Activated T-helper 1 cell treated with anti-CD3 and anti-CD28 coated beads, Interleukin-2, amount 50 U/mL, for 16 hours (primary cell): ENCODE results near the gene TTLL7.

Experiments used
- DNase-seq, 2 donors: peaks; one replicate each; pipeline ENCODE4 v3.0.0-alpha.2; 2020; ENCODE audit warnings: low read depth in 1 of 2, low spot score in 1 of 2

Gene TTLL7, protein sequence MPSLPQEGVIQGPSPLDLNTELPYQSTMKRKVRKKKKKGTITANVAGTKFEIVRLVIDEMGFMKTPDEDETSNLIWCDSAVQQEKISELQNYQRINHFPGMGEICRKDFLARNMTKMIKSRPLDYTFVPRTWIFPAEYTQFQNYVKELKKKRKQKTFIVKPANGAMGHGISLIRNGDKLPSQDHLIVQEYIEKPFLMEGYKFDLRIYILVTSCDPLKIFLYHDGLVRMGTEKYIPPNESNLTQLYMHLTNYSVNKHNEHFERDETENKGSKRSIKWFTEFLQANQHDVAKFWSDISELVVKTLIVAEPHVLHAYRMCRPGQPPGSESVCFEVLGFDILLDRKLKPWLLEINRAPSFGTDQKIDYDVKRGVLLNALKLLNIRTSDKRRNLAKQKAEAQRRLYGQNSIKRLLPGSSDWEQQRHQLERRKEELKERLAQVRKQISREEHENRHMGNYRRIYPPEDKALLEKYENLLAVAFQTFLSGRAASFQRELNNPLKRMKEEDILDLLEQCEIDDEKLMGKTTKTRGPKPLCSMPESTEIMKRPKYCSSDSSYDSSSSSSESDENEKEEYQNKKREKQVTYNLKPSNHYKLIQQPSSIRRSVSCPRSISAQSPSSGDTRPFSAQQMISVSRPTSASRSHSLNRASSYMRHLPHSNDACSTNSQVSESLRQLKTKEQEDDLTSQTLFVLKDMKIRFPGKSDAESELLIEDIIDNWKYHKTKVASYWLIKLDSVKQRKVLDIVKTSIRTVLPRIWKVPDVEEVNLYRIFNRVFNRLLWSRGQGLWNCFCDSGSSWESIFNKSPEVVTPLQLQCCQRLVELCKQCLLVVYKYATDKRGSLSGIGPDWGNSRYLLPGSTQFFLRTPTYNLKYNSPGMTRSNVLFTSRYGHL

GRCh38 chr1:83998498-83999315, at the start of gene TTLL7:
TTLL7 (minus strand) TSS chr1:83999132; CDS start chr1:83952211, 46,921 bp downstream.
- peak; percentile 4 to 20 for DNase-seq

DNA sequence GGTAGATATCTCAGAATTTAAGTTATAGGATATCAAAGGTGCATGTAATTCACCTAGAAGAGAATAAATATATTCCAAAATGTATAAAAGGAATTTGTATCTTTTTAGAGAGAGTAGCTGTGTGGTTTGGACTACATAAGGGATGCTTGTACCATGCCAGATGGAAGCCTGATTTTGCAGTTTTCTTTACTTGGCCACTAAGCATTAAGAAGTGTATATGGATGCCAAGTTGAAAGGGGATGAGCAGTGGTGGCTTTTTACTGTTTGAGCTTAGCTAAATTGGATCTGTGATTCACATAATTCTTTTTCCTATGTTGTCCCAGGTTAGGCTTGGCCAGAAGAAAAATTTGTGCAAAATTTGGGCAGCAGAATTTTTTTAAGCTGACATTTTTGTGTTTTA, 43.5 kb upstream of the TTLL7 start:
- DNase-seq = no peak

- DNase-seq = no peak
These were observed 39.1 kb upstream of the TTLL7 start for GRCh38 chr1:84037758-84038611.

DNA sequence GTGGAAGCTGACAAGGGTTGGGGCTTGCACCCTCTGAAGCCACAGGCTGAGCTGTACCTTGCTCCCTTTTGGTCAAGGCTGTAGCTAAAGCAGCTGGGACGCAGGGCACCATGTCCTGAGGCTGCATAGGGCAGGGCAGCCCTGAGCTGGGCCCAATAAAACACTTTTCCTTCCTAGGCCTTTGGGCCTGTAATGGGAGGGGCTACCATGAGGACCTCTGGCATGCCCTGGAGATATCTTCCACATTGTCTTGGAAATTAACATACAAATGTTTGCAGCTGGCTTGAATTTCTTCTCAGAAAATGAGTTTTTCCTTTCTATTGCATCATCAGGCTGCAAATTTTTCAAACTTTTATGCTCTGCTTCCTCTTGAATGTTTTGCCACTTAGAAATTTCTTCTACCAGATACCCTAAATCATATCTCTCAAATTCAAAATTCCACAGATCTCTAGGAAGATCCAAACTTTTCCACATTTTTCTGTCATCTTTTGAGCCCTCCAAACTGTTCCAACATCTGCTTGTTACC, 32.9 kb upstream of the TTLL7 start:
- no peak for DNase-seq

GRCh38 chr1:84027368-84027767, 28.4 kb upstream of the TTLL7 start:
- no peak for DNase-seq

- DNase-seq = no peak
These were observed 27.0 kb upstream of the TTLL7 start for GRCh38 chr1:84025966-84026365.

GRCh38 chr1:84021822-84022221, 22.9 kb upstream of the TTLL7 start:
- no peak for DNase-seq

DNA sequence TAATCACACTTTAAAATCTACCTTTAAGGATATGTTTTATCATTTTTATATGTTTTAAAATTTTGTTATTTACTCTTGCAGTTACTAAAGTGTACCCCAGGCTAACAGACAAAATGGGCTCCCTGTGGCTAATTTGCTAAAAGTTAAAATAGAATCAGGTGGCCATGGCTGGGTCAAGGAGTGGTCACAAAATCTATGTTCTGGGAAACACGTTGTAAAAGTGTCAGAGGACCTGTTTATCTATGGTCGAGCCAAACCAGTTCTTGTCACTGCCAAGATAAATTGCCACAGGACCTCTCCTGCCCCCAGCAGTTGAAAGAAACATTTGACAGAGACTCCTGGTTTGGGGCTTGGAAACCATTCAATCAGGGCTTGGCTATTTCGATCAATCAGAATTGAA, 21.2 kb upstream of the TTLL7 start:
- DNase-seq = no peak

DNA sequence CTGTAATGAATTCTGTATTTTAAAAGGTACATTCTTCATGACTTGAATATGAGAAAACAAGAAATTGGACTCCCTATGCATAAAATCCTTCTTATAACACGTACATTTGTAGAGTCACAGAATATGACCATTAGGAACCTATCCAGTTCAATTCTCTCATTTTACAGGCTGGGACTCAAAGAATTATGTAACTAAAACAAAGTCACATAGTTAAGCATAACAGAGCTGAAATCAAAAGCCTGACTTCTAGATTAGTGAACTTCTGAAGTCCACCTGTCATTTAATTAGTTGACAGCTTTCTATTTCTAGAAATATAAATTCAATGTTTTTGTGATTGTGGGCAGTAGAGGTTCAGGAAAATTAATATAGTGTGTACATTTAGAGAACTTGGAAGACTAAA, 20.3 kb upstream of the TTLL7 start:
- DNase-seq = no peak

DNA sequence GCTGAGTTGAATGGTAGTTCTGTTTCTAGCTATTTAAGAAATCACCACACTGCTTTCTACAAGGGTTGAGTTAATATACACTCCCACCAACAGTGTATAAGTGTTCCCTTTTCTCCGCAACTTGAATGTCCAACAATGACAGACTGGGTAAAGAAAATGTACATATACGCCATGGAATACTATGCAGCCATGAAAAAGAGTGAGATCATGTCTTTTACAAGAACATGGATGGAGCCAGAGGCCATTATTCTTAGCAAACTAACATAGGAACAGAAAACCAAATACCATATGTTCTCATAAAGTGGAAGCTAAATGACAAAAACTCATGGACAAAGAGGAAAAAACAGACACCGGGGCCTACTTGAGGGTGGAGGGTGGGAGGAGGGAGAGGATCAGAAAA, 14.8 kb upstream of the TTLL7 start:
- no peak for DNase-seq

DNA sequence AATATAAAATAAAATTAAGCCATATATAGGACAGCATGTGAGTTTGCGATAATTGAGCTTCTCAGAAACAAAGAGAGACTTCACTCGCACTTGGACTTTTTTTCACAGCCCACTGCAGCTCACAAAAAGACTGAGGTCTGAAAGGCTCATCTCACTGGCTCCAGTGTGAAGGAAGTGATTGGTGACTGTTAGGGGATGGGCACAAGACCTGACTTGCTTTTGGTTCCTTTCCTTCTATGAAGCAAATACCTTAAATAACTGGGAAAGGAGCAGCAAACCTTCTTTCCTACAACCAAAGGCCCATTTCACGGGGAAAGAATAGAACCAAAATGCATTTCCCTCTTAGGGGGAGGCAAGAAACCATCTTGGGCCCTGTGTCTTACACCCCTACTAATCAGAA, 13.1 kb upstream of the TTLL7 start:
- no peak for DNase-seq

DNA sequence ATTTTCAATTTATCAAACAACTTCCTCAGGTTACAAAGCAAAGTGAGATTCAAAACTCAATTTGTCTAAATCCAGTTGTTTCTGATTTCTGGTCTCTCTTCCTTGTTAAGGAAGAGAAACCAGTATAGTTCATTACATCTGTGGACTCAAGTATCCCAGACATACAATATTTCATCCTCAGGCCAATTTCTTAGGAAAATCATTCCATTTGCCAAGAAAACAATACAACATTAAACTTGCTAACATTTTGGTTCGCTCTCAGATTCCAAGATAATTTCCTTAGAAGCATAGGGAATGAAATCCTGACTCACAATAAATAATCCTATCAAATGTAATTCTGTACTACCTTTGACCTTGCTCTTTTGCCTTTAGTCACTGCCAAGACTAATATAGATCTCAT, 11.2 kb upstream of the TTLL7 start:
- DNase-seq = no peak

DNA sequence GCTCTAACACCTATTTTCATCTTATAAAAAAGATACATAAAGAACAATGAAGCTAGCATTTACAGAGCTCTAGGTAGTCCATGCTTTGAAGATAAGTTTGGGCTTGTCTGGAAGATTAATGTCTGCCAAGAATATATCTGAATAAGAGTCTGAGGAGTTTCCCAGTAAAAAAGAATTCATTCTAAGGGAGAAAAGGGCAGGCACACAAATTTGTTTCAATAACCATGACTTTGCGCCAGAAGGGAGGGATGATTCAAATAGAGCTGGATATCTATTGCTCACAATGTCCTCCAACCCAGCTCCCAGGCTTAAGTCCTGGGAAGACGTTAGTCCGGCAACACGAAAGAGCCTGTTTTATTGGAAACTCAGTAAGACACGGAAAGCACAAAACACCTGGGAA, 9.7 kb upstream of the TTLL7 start:
- no peak for DNase-seq

DNA sequence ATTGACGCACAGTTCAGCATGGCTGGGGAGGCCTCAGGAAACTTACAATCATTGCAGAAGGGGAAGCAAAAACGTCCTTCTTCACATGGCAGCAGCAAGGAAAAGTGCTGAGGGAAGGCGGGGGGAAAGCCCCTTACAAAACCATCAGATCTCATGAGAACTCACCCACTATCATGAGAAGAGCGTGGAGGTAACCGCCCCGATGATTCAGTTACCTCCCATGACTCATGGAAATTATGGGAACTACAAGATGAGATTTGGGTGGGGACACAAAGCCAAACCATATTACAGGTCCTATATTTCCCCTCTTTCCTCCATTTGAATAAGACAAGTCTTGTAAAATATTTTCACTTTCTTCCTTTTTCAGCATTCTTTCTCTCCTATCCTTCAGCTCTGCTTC, 7.7 kb upstream of the TTLL7 start:
- DNase-seq = no peak

GRCh38 chr1:84001501-84001900, 2.6 kb upstream of the TTLL7 start:
- DNase-seq = no peak

DNA sequence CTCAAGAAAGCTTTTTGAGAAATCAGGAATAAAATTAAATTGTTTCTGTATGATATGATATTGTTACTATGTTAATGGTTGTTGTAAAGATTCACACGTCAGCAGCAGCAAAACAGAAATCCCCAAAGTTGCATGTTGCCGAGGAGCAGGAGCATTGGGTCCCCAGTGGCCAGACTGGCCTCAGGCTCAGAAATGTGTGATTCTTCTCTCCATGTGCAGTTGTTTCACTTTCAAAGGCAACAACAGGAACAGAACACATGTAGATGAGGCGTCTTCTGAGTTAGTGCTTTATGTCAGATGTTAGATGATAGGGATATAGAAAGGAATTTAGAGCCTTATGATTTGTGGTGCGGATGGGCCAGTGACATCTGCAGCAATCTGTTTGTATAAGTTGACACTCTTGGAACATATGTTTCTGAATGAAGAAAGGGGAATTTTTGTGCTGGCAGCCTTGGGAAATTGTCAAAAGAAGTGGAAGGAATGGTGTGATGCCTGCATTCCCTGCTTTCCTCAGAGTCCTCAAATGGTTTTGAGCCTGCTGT, 2.1 kb upstream of the TTLL7 start:
- no peak for DNase-seq

DNA sequence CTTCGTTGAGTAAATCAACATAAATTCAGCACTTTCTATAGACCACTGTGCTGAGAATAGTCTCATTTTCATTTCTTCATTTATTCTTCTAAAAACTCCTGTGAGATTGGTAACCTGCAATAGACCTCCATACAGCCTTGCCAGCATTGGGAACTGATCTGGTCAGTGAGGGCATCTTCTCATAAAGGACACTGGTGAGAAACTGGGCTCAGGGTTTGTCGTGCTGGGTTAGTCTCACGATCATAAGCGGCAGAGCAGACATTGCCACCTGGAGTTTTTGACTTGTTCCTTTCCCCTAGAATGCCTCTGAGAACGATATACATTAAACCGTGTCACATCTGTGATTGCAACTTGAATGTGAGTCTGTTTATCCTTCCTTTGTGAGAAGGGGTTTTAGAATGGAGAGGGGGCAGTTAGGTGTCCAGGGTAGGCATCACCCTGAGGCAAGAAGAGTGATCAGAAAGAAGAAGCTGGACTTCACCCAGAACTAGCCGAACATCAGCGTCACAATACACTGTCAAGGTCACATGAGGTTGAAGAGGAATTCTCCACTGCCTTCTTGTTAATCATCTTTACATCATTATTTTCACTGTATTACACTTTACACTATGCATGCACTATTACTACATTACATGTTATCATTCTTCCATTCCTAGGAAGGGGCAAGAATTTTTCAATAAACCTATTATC, 1.4 kb upstream of the TTLL7 start:
- no peak for DNase-seq

- DNase-seq = peak in 1 of 2 donors; percentile 7
These were observed 436 bp upstream of the TTLL7 start for GRCh38 chr1:83999316-83999819.

- no peak for DNase-seq
These were observed 781 bp downstream of the TTLL7 start for GRCh38 chr1:83998205-83998497.
